IMR-90 (cell line): ENCODE results near the gene TRO. TPM values are rescaled to one million over a fixed set of nuclear protein-coding genes. Genes with fewer than 3 reads are reported as not detected.

Experiments used
- ATAC-seq: fragments of 200-7000 bp; cut with Tn5 transposase; 2 replicates; pipeline ENCODE4 v1.9.1; 2020; ENCODE audit warnings: low read depth, mild to moderate bottlenecking, moderate library complexity
- BruUV-seq: library from RNA; stranded (reverse); fragments of 400-500 nt; replicated peaks from 2 replicates; lab custom pipeline; 2021; lab: Mats Ljungman, UMichigan
- CTCF ChIA-PET: fragments of 300-600 bp; formaldehyde crosslinking; extraction: SDS; loops from one replicate; lab custom pipeline; 2021; ENCODE audit warnings: antibody characterized with exemption; lab: Yijun Ruan, JAX
- POLR2A ChIA-PET: fragments of 300-600 bp; sonication (Branson Sonifier 250); formaldehyde crosslinking; loops from one replicate; lab custom pipeline; 2022; ENCODE audit warnings: antibody characterized with exemption; ENCODE audit not compliant: unreplicated experiment; lab: Charles Lee
- DNase-seq: peaks from one replicate; pipeline ENCODE4 v3.0.0; 2013
- H2AFZ ChIP-seq: replicated peaks from 2 replicates; pipeline ENCODE3; 2013; ENCODE audit warnings: low read length, mild to moderate bottlenecking; ENCODE audit not compliant: poor library complexity
- H2AK5ac ChIP-seq: 2 replicates; pipeline ENCODE4 v1.6.1; 2013; ENCODE audit warnings: low read depth, low read length, inconsistent platforms
- H2AK9ac ChIP-seq: replicated peaks from 2 replicates; pipeline ENCODE3; 2013; ENCODE audit warnings: mild to moderate bottlenecking, low read depth, low read length, moderate library complexity; ENCODE audit not compliant: poor library complexity
- H2BK120ac ChIP-seq: 2 replicates; pipeline ENCODE4 v1.6.1; 2013; ENCODE audit warnings: low read depth, low read length, inconsistent platforms
- H2BK15ac ChIP-seq: 3 replicates; pipeline ENCODE4 v1.6.1; 2013; ENCODE audit warnings: low read depth, low read length, inconsistent platforms
- H2BK20ac ChIP-seq: 2 replicates; pipeline ENCODE4 v1.6.1; 2013; ENCODE audit warnings: low read depth, mild to moderate bottlenecking, inconsistent platforms, low read length, moderate library complexity
- H2BK5ac ChIP-seq: 2 replicates; pipeline ENCODE4 v1.6.1; 2013; ENCODE audit warnings: mild to moderate bottlenecking, low read depth, low read length, inconsistent platforms; ENCODE audit not compliant: poor library complexity, severe bottlenecking
- H3K14ac ChIP-seq: replicated peaks from 2 replicates; pipeline ENCODE4 v1.6.1; 2013; ENCODE audit warnings: low read depth, low read length, inconsistent platforms
- H3K18ac ChIP-seq: 2 replicates; pipeline ENCODE4 v1.6.1; 2013; ENCODE audit warnings: low read depth, low read length, control low read depth
- H3K23ac ChIP-seq: 2 replicates; pipeline ENCODE4 v1.6.1; 2013; ENCODE audit warnings: low read depth, low read length, inconsistent platforms
- H3K27ac ChIP-seq: 2 replicates; pipeline ENCODE4 v1.5.1; 2013; ENCODE audit warnings: mild to moderate bottlenecking, control low read depth, low read length; ENCODE audit not compliant: insufficient read depth
- H3K27me3 ChIP-seq: 2 replicates; pipeline ENCODE4 v1.6.1; 2013; ENCODE audit warnings: low read length; ENCODE audit not compliant: control insufficient read depth, insufficient read depth
- H3K36me3 ChIP-seq: 2 replicates; pipeline ENCODE4 v1.6.1; 2013; ENCODE audit warnings: low read length, mixed read lengths; ENCODE audit not compliant: control insufficient read depth, insufficient read depth
- H3K4ac ChIP-seq: 2 replicates; pipeline ENCODE4 v1.6.1; 2013; ENCODE audit warnings: low read depth, low read length, inconsistent platforms
- H3K4me1 ChIP-seq: 2 replicates; pipeline ENCODE4 v1.6.1; 2013; ENCODE audit warnings: low read length, mixed read lengths; ENCODE audit not compliant: control insufficient read depth, insufficient read depth
- H3K4me2 ChIP-seq: 2 replicates; pipeline ENCODE4 v1.6.1; 2013; ENCODE audit warnings: low read depth, mild to moderate bottlenecking, control low read depth, low read length, moderate library complexity
- H3K4me3 ChIP-seq: 2 replicates; pipeline ENCODE4 v1.5.1; 2013; ENCODE audit warnings: low read depth, mild to moderate bottlenecking, control low read depth, low read length, moderate library complexity; ENCODE audit not compliant: insufficient read depth
- H3K56ac ChIP-seq: 2 replicates; pipeline ENCODE4 v1.6.1; 2013; ENCODE audit warnings: low read length, inconsistent platforms; ENCODE audit not compliant: insufficient read depth; ENCODE audit errors: extremely low read depth
- H3K79me1 ChIP-seq, 2 experiments: 2 replicates each; pipeline ENCODE4 v1.6.1; 2013; ENCODE audit warnings: low read length in 2 of 2, inconsistent platforms in 1 of 2, low read depth in 1 of 2
- H3K9ac ChIP-seq: 2 replicates; pipeline ENCODE4 v1.6.1; 2013; ENCODE audit warnings: low read depth, low read length, control low read depth
- H3K9me1 ChIP-seq: 2 replicates; pipeline ENCODE4 v1.6.1; 2013; ENCODE audit warnings: low read length, inconsistent platforms; ENCODE audit not compliant: insufficient read depth
- H3K9me3 ChIP-seq: 2 replicates; pipeline ENCODE4 v1.6.1; 2013; ENCODE audit warnings: low read length; ENCODE audit not compliant: control insufficient read depth, insufficient read depth
- H4K20me1 ChIP-seq: 2 replicates; pipeline ENCODE4 v1.6.1; 2013; ENCODE audit warnings: low read length, inconsistent platforms; ENCODE audit not compliant: insufficient read depth
- H4K5ac ChIP-seq: 2 replicates; pipeline ENCODE4 v1.6.1; 2013; ENCODE audit warnings: mild to moderate bottlenecking, low read depth, low read length, control low read depth
- H4K8ac ChIP-seq, 2 experiments: 2 replicates each; pipeline ENCODE4 v1.6.1; 2013; ENCODE audit warnings: low read depth in 2 of 2, low read length in 2 of 2, control low read depth in 1 of 2, inconsistent platforms in 1 of 2
- H4K91ac ChIP-seq: 2 replicates; pipeline ENCODE4 v1.6.1; 2013; ENCODE audit warnings: low read depth, low read length, inconsistent platforms; ENCODE audit not compliant: insufficient read depth
- POLR2A ChIP-seq: IDR thresholded peaks from 2 replicates; pipeline ENCODE4 v1.6.1; 2012; ENCODE audit warnings: mild to moderate bottlenecking, low read depth, low read length
- dilution Hi-C: fragments of 300-500 bp; cut with HindIII; formaldehyde crosslinking; loops from one replicate; pipeline ENCODE4 v1.14.3; 2018; ENCODE audit warnings: low sequenced_read_pairs; ENCODE audit not compliant: unreplicated experiment
- in situ Hi-C: fragments of 300-500 bp; cut with MboI; formaldehyde crosslinking; loops from 3 replicates; pipeline ENCODE4 v1.14.3; 2019; ENCODE audit warnings: low sequenced_read_pairs, inconsistent platforms, mixed read lengths
- intact Hi-C: fragments of 100-400 bp; cut with micrococcal nuclease; formaldehyde crosslinking; loops from 2 replicates; pipeline ENCODE4 v1.10.0; 2022
- polyA plus RNA-seq, 3 experiments: library from polyadenylated mRNA; depleted of rRNA; stranded (reverse); fragments of >200 nt; gene quantifications; 2 replicates each; pipeline ENCODE4 v1.2.3, GENCODE V29; 2012; ENCODE audit warnings: low replicate concordance in 1 of 3
- total RNA-seq: library from RNA; depleted of rRNA; stranded (reverse); fragments of >200 nt; gene quantifications from 2 replicates; pipeline ENCODE4 v1.2.3, GENCODE V29; 2012
- TF ChIP-seq, protein P1 (sequence below): conservative IDR thresholded peaks from 2 replicates; pipeline ENCODE4 v1.5.1; 2012; ENCODE audit warnings: mild to moderate bottlenecking, low read depth, low read length, improper control_type of control experiment
- TF ChIP-seq, protein P2 (sequence below): fragments of 150-350 bp; IDR thresholded peaks from 2 replicates; pipeline ENCODE4 v1.6.1; 2016; ENCODE audit warnings: low read depth, mild to moderate bottlenecking, low read length, moderate library complexity, borderline replicate concordance

TRO gene
- total and polyA plus RNA-seq, 2 of the 4 experiments (the other 2 are of a cell fraction): 35.1 to 54.2 TPM

GRCh38 chrX:54979432-54979831 is 58.8 kb downstream of the TRO start:
- Histone ChIP-seq H2BK20ac (no peak overlapping the region), H2AFZ (no peak overlapping the region), H3K4me2 (no peak overlapping the region), H2AK9ac (no peak overlapping the region), H4K8ac (no peak overlapping the region), H3K4ac (no peak overlapping the region), H3K9me1 (no peaks in the 10 kb centered on the region), H4K91ac (no peak overlapping the region), H3K4me3 (no peak overlapping the region), H3K9ac (no peak overlapping the region), H2BK15ac (no peak overlapping the region), H2BK5ac (no peak overlapping the region), H3K27me3 (peaks cover 2% of the 10 kb centered on the region; the same call in 1 of the 2 replicates), H2AK5ac (no peak overlapping the region), H4K20me1 (no peaks in the 10 kb centered on the region), H3K18ac (no peak overlapping the region), H4K5ac (no peak overlapping the region), H3K27ac (no peak overlapping the region), H3K4me1 (no peaks in the 10 kb centered on the region), H3K9me3 (no peaks in the 10 kb centered on the region), H3K14ac (no peak overlapping the region), H3K36me3 (no peaks in the 10 kb centered on the region), H3K23ac (no peak overlapping the region), H3K56ac (no peak overlapping the region), H3K79me1 (no peaks in the 10 kb centered on the region), H2BK120ac (no peak overlapping the region)
- POLR2A ChIA-PET: no interaction called here
- in situ Hi-C loops: no loop called here
- dilution Hi-C loops: no loop called here
- CTCF ChIA-PET: interaction anchor here (0.6 kb wide), 1 partner anchor 66 kb away, joined by 4 read pairs; no protein-coding TSS in a partner anchor
- no peak for DNase-seq
- intact Hi-C loops: no loop called here
- no TSS peak for BruUV-seq
- TF ChIP-seq, protein P1, sequence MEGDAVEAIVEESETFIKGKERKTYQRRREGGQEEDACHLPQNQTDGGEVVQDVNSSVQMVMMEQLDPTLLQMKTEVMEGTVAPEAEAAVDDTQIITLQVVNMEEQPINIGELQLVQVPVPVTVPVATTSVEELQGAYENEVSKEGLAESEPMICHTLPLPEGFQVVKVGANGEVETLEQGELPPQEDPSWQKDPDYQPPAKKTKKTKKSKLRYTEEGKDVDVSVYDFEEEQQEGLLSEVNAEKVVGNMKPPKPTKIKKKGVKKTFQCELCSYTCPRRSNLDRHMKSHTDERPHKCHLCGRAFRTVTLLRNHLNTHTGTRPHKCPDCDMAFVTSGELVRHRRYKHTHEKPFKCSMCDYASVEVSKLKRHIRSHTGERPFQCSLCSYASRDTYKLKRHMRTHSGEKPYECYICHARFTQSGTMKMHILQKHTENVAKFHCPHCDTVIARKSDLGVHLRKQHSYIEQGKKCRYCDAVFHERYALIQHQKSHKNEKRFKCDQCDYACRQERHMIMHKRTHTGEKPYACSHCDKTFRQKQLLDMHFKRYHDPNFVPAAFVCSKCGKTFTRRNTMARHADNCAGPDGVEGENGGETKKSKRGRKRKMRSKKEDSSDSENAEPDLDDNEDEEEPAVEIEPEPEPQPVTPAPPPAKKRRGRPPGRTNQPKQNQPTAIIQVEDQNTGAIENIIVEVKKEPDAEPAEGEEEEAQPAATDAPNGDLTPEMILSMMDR: no peak
- TF ChIP-seq, protein P2, sequence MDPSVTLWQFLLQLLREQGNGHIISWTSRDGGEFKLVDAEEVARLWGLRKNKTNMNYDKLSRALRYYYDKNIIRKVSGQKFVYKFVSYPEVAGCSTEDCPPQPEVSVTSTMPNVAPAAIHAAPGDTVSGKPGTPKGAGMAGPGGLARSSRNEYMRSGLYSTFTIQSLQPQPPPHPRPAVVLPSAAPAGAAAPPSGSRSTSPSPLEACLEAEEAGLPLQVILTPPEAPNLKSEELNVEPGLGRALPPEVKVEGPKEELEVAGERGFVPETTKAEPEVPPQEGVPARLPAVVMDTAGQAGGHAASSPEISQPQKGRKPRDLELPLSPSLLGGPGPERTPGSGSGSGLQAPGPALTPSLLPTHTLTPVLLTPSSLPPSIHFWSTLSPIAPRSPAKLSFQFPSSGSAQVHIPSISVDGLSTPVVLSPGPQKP: no peak
- TF ChIP-seq POLR2A: no peak
- ATAC-seq: no peak
